T-helper 22 cell (primary cell): ENCODE measurements around the gene HSPA12B.
"Not testable (repeated sequence)": the region's sequence is repeated elsewhere in the genome, so short reads cannot be mapped to it uniquely, and the experiment has no call there.

Source experiments
- DNase-seq: peaks from one replicate; pipeline ENCODE4 v3.0.0-alpha.2; 2020; ENCODE audit warnings: low read depth

Gene HSPA12B

GRCh38 chr20:3787324-3788014 lies 55.0 kb downstream of the HSPA12B start:
- DNase-seq: no peak

- DNase-seq: no peak
These were observed 56.2 kb downstream of the HSPA12B start for GRCh38 chr20:3788685-3789155.

DNA sequence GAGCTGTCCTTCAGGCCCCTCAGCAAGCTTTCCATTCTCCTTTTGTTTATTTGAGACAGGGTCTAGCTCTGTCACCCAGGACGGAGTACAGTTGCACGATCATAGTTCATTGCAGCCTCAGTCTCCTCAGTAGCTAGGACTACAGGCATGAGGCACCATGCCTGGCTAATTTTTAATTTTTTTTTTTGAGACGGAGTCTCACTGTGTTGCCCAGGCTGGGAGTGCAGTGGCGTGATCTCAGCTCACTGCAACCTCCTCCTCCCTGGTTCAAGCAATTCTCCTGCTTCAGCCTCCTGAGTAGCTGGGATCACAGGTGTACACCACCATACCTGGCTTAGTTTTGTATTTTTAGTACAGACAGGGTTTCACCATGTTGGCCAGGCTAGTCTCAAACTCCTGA lies 56.7 kb downstream of the HSPA12B start:
- not testable (repeated sequence) for DNase-seq

GRCh38 chr20:3794168-3794567 lies 61.7 kb downstream of the HSPA12B start:
- not testable (repeated sequence) for DNase-seq

GRCh38 chr20:3794701-3795420 lies 62.4 kb downstream of the HSPA12B start:
- DNase-seq: no peak

GRCh38 chr20:3795511-3796468 lies 63.3 kb downstream of the HSPA12B start, which contains the start of gene CDC25B:
TSS of gene CDC25B (plus strand) at chr20:3796310. CDS start at chr20:3796532, 222 bp downstream.
- DNase-seq: peak; percentile 82

GRCh38 chr20:3796477-3797225 lies 64.2 kb downstream of the HSPA12B start:
- no peak for DNase-seq

- DNase-seq: no peak
These were observed 64.7 kb downstream of the HSPA12B start for GRCh38 chr20:3797226-3797545.

GRCh38 chr20:3797592-3798372 lies 65.3 kb downstream of the HSPA12B start:
- DNase-seq: peak; percentile 48

DNA sequence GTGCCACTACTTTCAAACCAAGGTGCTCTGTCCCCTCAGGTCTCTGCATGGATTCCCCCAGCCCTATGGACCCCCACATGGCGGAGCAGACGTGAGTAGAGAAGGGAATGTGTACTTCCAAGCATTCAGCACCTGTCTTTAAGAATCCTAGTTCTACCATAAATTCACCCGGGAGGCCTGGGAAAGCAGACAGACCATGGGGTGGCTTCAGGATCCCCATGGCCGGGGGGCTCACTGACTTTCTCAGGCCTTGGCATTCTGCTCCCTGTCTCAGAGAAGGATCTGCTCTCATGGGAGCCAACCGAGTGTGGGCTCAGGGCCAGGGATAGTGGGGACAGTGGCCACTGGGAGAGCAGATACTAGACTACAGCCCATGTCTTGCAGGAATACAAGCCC lies 65.9 kb downstream of the HSPA12B start:
- no peak for DNase-seq

GRCh38 chr20:3798908-3799248 lies 66.4 kb downstream of the HSPA12B start:
- DNase-seq: no peak

GRCh38 chr20:3800256-3800877 lies 67.9 kb downstream of the HSPA12B start:
- no peak for DNase-seq

GRCh38 chr20:3800878-3801260 lies 68.4 kb downstream of the HSPA12B start:
- no peak for DNase-seq

DNA sequence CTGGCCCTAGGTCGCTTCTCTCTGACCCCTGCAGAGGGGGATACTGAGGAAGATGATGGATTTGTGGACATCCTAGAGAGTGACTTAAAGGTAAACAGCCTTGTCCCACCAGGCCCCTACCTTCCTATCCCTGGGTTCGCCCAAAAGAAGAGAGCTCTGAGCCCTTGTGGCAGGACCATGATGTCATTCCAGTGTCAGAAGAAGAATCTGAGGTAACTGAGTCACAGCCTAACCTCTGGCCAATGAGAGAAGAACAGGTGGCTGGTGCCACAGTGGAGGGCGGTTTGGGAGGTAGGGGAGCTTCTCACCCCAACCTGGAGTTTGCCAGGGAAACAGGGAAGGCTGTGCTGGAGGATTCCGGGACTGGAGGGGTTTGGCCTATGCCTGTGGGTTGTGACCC lies 68.8 kb downstream of the HSPA12B start:
- DNase-seq: no peak

DNA sequence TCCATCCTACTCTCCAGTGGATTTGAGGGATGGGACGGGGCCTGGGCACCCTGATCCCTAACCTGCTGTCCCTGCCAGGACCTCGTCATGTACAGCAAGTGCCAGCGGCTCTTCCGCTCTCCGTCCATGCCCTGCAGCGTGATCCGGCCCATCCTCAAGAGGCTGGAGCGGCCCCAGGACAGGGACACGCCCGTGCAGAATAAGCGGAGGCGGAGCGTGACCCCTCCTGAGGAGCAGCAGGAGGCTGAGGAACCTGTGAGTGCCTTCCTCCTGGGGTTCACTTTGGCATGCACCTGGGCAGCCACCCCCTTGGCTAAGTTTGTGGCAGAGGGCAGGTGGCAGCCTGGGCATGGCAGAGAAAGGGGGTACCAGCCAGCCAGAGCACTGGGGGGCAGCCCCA lies 69.4 kb downstream of the HSPA12B start:
- DNase-seq: no peak
